HL-60 (cell line): Measurements from ENCODE around the gene ARFGAP1.

Experiments
- DNase-seq, 2 experiments: peaks; one replicate each; pipeline ENCODE4 v3.0.0-alpha.2; 2010 to 2020; ENCODE audit warnings: low read depth in 1 of 2, low spot score in 1 of 2
- H3K27ac ChIP-seq: fragments of 250-450 bp; sonication (Bioruptor Pico); replicated peaks from 2 replicates; pipeline ENCODE4 v1.5.1; 2020; ENCODE audit warnings: mild to moderate bottlenecking, moderate library complexity
- H3K27me3 ChIP-seq: fragments of 250-450 bp; sonication (Bioruptor Pico); 2 replicates; pipeline ENCODE4 v1.5.1; 2021; ENCODE audit warnings: mild to moderate bottlenecking, moderate library complexity; ENCODE audit not compliant: insufficient read depth, poor library complexity, severe bottlenecking
- H3K4me3 ChIP-seq: replicated peaks from 2 replicates; pipeline ENCODE4 v1.5.1; 2011; ENCODE audit warnings: mild to moderate bottlenecking, control low read depth, low read length; ENCODE audit not compliant: insufficient read depth
- GABPA ChIP-seq: IDR thresholded peaks from 2 replicates; pipeline ENCODE4 v1.6.1; 2012; ENCODE audit warnings: low read depth
- POLR2AphosphoS5 ChIP-seq: IDR thresholded peaks from 2 replicates; pipeline ENCODE4 v1.6.1; 2012; ENCODE audit warnings: low read depth
- SPI1 ChIP-seq: IDR thresholded peaks from 2 replicates; pipeline ENCODE4 v1.6.1; 2012; ENCODE audit warnings: low read depth, mild to moderate bottlenecking, borderline replicate concordance
- TF ChIP-seq, protein P1 (sequence below): IDR thresholded peaks from 2 replicates; pipeline ENCODE4 v1.6.1; 2012; ENCODE audit warnings: low read depth; ENCODE audit not compliant: insufficient replicate concordance
- TF ChIP-seq, protein P2 (sequence below): IDR thresholded peaks from one replicate; pipeline ENCODE4 v1.5.1; 2011; ENCODE audit warnings: low read length, control low read depth, inconsistent platforms; ENCODE audit not compliant: insufficient read depth

Gene ARFGAP1

GRCh38 chr20:63224412-63225081, 48.1 kb upstream of the ARFGAP1 start:
- peaks cover 8% of the 10 kb centered on the region for H3K27me3 ChIP-seq
- no peak for TF ChIP-seq POLR2AphosphoS5
- TF ChIP-seq SPI1 = no peak
- TF ChIP-seq, protein P1, sequence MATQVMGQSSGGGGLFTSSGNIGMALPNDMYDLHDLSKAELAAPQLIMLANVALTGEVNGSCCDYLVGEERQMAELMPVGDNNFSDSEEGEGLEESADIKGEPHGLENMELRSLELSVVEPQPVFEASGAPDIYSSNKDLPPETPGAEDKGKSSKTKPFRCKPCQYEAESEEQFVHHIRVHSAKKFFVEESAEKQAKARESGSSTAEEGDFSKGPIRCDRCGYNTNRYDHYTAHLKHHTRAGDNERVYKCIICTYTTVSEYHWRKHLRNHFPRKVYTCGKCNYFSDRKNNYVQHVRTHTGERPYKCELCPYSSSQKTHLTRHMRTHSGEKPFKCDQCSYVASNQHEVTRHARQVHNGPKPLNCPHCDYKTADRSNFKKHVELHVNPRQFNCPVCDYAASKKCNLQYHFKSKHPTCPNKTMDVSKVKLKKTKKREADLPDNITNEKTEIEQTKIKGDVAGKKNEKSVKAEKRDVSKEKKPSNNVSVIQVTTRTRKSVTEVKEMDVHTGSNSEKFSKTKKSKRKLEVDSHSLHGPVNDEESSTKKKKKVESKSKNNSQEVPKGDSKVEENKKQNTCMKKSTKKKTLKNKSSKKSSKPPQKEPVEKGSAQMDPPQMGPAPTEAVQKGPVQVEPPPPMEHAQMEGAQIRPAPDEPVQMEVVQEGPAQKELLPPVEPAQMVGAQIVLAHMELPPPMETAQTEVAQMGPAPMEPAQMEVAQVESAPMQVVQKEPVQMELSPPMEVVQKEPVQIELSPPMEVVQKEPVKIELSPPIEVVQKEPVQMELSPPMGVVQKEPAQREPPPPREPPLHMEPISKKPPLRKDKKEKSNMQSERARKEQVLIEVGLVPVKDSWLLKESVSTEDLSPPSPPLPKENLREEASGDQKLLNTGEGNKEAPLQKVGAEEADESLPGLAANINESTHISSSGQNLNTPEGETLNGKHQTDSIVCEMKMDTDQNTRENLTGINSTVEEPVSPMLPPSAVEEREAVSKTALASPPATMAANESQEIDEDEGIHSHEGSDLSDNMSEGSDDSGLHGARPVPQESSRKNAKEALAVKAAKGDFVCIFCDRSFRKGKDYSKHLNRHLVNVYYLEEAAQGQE = no peak
- no peak for TF ChIP-seq GABPA
- TF ChIP-seq, protein P2, sequence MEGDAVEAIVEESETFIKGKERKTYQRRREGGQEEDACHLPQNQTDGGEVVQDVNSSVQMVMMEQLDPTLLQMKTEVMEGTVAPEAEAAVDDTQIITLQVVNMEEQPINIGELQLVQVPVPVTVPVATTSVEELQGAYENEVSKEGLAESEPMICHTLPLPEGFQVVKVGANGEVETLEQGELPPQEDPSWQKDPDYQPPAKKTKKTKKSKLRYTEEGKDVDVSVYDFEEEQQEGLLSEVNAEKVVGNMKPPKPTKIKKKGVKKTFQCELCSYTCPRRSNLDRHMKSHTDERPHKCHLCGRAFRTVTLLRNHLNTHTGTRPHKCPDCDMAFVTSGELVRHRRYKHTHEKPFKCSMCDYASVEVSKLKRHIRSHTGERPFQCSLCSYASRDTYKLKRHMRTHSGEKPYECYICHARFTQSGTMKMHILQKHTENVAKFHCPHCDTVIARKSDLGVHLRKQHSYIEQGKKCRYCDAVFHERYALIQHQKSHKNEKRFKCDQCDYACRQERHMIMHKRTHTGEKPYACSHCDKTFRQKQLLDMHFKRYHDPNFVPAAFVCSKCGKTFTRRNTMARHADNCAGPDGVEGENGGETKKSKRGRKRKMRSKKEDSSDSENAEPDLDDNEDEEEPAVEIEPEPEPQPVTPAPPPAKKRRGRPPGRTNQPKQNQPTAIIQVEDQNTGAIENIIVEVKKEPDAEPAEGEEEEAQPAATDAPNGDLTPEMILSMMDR = no peak
- H3K4me3 ChIP-seq = no peak overlapping the region
- H3K27ac ChIP-seq = no peak overlapping the region
- DNase-seq = no peak

DNA sequence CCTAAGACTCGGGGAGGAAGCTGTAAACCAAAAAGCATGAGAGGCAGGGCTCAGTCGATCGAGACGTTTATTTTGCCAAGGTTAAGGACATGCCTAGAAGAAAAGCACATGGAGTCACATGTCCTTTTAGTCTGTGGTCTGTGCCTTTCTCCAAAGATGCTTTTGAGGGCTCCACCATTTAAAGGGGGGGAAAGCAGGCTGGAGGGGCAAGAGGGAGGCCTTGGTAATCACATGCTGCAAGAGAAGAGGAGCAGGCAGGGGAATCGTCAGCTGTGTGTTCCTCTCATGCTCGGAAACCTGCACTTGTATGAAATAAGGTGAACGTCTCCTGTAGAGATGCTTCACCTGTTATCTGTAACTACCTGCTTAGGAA, 47.5 kb upstream of the ARFGAP1 start:
- Histone ChIP-seq H3K27ac (no peak overlapping the region), H3K4me3 (no peak overlapping the region), H3K27me3 (peaks cover 8% of the 10 kb centered on the region)
- no peak for DNase-seq
- TF ChIP-seq, protein P2 = no peak
- TF ChIP-seq, protein P1 = no peak
- no peak for TF ChIP-seq GABPA
- TF ChIP-seq SPI1 = no peak
- TF ChIP-seq POLR2AphosphoS5 = no peak

- no peak for DNase-seq
- TF ChIP-seq, protein P1 = no peak
- no peak for TF ChIP-seq SPI1
- TF ChIP-seq, protein P2 = no peak
- H3K27me3 ChIP-seq = peaks cover 16% of the 10 kb centered on the region
- H3K27ac ChIP-seq = no peak overlapping the region
- no peak overlapping the region for H3K4me3 ChIP-seq
These were observed 46.3 kb upstream of the ARFGAP1 start for GRCh38 chr20:63226042-63226943.
